GM12864 (cell line): ENCODE results near the gene GPR151.

Experiments
- DNase-seq: peaks from one replicate; pipeline ENCODE4 v3.0.0-alpha.2; 2011; ENCODE audit warnings: low read depth
- H3K4me3 ChIP-seq: 2 replicates; pipeline ENCODE4 v1.5.1; 2011; ENCODE audit warnings: mild to moderate bottlenecking, low read depth, low read length, control low read depth
- CTCF ChIP-seq: IDR thresholded peaks from 2 replicates; pipeline ENCODE4 v1.5.1; 2011; ENCODE audit warnings: low read depth, mild to moderate bottlenecking, moderate library complexity, low read length, control low read depth, inconsistent platforms; ENCODE audit errors: missing control alignments

Gene GPR151

GRCh38 chr5:146549615-146550014, 33.6 kb upstream of the GPR151 start:
- TF ChIP-seq CTCF = no peak
- H3K4me3 ChIP-seq = no peak overlapping the region
- no peak for DNase-seq

- no peak overlapping the region for H3K4me3 ChIP-seq
- DNase-seq = no peak
- TF ChIP-seq CTCF = no peak
These were observed 32.9 kb upstream of the GPR151 start for GRCh38 chr5:146548781-146549449.

GRCh38 chr5:146544232-146544631, 28.2 kb upstream of the GPR151 start:
- no peak for DNase-seq
- no peak for TF ChIP-seq CTCF
- no peak overlapping the region for H3K4me3 ChIP-seq

- no peak overlapping the region for H3K4me3 ChIP-seq
- DNase-seq = peak; percentile 21
- TF ChIP-seq CTCF = peak; percentile 92
These were observed 26.2 kb upstream of the GPR151 start for GRCh38 chr5:146541958-146542849.

GRCh38 chr5:146540414-146540813, 24.4 kb upstream of the GPR151 start:
- DNase-seq = no peak
- TF ChIP-seq CTCF = no peak

GRCh38 chr5:146539973-146540372, 24.0 kb upstream of the GPR151 start:
- no peak overlapping the region for H3K4me3 ChIP-seq
- DNase-seq = no peak
- no peak for TF ChIP-seq CTCF

More at GRCh38 chr5:146540414-146540813, 24.4 kb upstream of the GPR151 start:
- no peak overlapping the region for H3K4me3 ChIP-seq
